IPS-15b (cell line): ENCODE measurements around the gene C2orf15.
"Not testable (repeated sequence)": the region's sequence is repeated elsewhere in the genome, so short reads cannot be mapped to it uniquely, and the experiment has no call there.

Source experiments
- H3K27me3 ChIP-seq: one replicate; pipeline ENCODE4 v1.6.1; 2013; ENCODE audit warnings: low read length; ENCODE audit not compliant: control insufficient read depth, insufficient read depth
- H3K36me3 ChIP-seq: one replicate; pipeline ENCODE4 v1.6.1; 2013; ENCODE audit warnings: low read length; ENCODE audit not compliant: control insufficient read depth, insufficient read depth
- H3K4me1 ChIP-seq: one replicate; pipeline ENCODE4 v1.6.1; 2013; ENCODE audit warnings: mild to moderate bottlenecking, low read length; ENCODE audit not compliant: control insufficient read depth, insufficient read depth
- H3K4me3 ChIP-seq: one replicate; pipeline ENCODE4 v1.5.1; 2013; ENCODE audit warnings: low read depth, low read length
- H3K9ac ChIP-seq: one replicate; pipeline ENCODE4 v1.6.1; 2013; ENCODE audit warnings: low read depth, mild to moderate bottlenecking, low read length
- H3K9me3 ChIP-seq: one replicate; pipeline ENCODE4 v1.6.1; 2013; ENCODE audit warnings: mild to moderate bottlenecking, low read length; ENCODE audit not compliant: control insufficient read depth, insufficient read depth

C2orf15 gene, protein sequence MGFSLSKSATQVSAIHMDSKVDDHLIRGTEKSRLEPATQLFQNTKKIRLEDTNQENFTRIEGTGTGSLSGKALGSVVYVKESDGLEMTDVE

DNA sequence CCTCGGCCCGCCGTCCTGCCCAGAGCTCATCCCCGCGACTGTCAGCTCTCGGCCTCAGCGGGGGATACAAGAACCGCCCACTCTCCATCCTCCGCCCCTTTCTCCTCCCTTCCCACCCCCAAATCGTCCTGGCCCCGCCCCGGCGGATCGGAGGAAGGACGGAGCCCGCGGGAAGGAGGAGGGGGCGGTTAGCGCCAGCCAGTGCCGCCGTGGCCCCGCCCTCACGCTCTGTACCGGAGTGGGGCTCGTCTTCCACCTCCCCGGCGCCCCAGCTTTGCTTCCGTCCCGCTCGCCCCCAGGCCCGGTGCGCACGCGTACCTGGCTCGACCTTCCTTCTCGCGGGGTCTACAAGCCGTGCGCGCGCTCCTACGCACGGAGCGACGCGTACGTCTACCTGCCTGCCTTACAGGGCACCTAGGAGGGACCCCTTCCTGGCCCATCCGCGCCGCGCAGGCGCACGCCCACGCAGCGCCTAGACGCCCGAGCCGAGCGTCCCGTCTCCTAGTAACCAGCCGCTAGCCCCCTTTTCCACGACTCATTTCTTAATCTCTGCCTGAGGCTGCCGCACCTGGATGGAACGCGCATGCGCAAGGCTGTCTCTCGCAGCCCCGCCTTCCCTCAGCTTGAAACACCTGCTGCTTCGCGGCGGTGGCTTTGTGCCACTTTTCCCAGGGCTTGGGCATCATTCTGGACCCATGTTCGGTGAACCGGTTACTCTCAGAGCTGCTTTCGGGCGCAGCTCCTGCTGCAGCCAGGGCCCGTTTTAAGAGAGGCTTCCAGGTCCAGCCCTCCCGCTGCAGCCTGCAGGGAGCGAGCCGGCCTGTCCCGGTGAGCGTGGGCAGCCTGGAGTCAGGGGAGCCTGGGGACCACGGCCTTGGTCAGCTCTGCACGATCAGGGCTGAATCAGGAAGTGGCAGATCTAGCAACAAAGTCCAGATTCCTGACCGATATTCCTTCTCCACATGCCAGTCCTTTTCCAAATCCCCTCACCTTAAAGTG is at the start of gene C2orf15:
Gene C2orf15 (plus strand): TSS at position 598 of the 999 bp plus-strand sequence. CDS start 8,852 bp downstream, outside the sequence.
- Histone ChIP-seq H3K4me1 (no peaks in the 10 kb centered on the region), H3K9ac (peak within 1 kb of the TSS; percentile 85), H3K36me3 (peaks cover 2% of the 10 kb centered on the region), H3K4me3 (peak within 1 kb of the TSS; percentile 82), H3K27me3 (no peaks in the 10 kb centered on the region), H3K9me3 (no peaks in the 10 kb centered on the region)

DNA sequence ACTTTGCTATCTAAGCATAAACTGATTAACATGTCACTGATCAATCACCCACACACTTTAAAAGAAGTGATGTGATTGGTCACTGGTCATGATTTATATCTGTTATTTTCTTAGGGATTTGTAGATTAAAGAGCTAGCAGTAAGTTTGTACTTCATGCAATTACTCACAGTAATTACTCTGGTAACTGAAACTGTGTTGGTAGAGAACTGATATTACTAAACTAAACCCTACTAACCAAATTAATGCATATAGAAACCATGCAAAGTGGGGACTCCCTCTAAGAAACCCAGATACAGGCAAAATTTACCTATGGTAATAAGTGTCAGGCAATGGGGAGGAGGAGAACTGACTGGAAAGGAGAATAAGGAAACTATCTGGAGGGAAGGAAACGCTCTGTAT is 44.8 kb upstream of the C2orf15 start:
- Histone ChIP-seq H3K4me3 (no peak overlapping the region), H3K27me3 (no peaks in the 10 kb centered on the region), H3K9ac (no peak overlapping the region), H3K36me3 (no peaks in the 10 kb centered on the region), H3K9me3 (no peaks in the 10 kb centered on the region), H3K4me1 (no peaks in the 10 kb centered on the region)

DNA sequence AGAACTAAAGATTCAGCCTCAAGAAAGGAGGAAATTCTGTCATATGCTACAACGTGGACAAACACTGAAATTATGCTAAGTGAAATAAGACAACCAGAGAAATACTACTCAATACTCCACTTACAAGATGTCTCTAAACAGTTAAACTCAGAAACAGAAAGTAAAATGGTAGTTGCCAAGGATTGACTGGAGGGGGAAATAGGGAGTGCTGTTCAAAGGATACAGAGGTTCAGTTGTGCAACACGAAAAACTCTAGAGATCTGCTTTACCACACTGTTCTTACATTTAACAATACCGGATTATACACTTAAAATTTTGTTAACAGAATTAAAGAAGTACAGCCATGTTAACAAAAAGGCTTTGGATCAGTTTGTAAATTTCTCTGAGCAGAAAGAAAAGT is 39.8 kb upstream of the C2orf15 start:
- no peaks in the 10 kb centered on the region for H3K4me1 ChIP-seq

DNA sequence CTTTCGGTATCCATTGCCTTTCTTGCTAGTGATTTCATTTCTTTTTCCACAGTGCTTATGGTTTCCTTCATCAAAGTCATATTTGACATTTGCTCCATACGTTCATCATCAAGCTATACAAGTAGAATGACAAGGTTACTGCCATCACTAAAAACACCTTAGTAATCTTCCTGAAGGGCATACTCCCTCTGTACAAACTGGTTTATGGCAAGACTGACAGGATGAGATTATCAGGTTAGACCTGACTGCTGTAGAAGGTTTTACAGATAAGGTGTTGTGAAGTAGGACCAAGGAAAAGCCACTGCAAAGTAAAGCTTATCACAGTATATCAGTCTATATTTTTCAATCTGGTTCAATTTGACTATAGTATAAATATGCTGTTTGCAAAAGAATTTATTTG is 37.5 kb upstream of the C2orf15 start:
- Histone ChIP-seq H3K27me3 (no peaks in the 10 kb centered on the region), H3K9me3 (no peaks in the 10 kb centered on the region), H3K4me3 (no peak overlapping the region), H3K9ac (no peak overlapping the region), H3K36me3 (no peaks in the 10 kb centered on the region), H3K4me1 (no peaks in the 10 kb centered on the region)

More for the DNA sequence above, 39.8 kb upstream of the C2orf15 start:
- no peaks in the 10 kb centered on the region for H3K36me3 ChIP-seq
- no peaks in the 10 kb centered on the region for H3K27me3 ChIP-seq
- no peak overlapping the region for H3K9ac ChIP-seq
- H3K4me3 ChIP-seq, result no peak overlapping the region
- H3K9me3 ChIP-seq, result no peaks in the 10 kb centered on the region

DNA sequence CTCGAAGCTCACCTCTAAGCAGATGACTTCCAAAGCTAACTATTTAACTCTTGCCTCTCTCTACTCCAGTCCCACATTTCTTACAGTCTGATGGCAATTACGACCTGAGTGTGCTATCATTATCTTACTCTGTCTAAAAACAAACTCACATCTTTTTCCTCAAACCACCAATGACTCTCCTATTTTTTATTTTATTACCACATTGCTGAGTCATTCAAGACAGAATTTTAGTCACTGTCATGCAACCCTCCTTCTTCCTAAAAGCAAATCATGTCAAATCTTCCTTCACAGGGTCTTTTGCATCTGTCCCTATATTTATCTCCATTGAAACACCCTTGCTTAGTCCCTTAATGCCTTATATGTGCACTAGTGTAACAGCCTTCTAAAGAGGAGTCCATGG is 34.6 kb upstream of the C2orf15 start:
- Histone ChIP-seq H3K4me3 (no peak overlapping the region), H3K36me3 (no peaks in the 10 kb centered on the region), H3K4me1 (no peaks in the 10 kb centered on the region), H3K9me3 (no peaks in the 10 kb centered on the region), H3K9ac (no peak overlapping the region), H3K27me3 (no peaks in the 10 kb centered on the region)

DNA sequence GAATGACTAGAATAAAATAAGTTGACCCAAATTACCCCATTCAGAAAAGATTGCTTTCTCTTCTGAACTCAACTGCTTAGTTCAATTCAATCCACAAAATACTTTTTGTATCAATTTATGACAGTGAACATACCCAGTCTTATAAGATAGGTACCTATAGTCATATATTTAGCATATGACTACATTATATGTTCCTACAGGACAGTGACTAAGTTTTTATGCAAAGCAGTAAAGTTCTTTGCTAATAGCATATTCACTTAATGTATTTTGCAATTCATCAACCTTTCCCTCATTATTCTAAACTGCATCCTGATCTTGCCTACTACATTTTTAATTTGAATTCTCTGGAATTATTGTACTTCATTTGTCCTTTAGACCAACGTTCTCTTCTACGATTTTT is 30.3 kb upstream of the C2orf15 start:
- no peak overlapping the region for H3K4me3 ChIP-seq
- H3K9ac ChIP-seq, result no peak overlapping the region
- no peaks in the 10 kb centered on the region for H3K9me3 ChIP-seq
- no peaks in the 10 kb centered on the region for H3K27me3 ChIP-seq
- H3K4me1 ChIP-seq, result no peaks in the 10 kb centered on the region
- H3K36me3 ChIP-seq, result no peaks in the 10 kb centered on the region

DNA sequence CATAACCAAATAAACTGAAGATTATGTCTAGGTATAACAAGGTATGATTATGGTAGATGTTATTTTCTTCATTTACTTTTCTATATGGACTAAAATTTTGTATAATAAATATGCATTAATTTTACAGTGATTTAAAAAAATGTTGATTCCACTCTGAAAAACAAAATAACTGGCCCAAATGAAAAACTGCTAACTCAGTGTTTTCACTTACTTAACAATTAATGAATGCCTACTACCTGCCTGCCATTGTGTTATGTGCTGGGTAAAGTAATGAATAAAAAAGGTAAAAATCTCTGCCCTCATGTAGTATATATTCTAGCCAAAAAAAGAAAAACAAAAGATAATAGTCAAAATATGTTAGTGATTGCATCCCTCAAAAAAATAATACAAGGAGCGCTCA is 29.6 kb upstream of the C2orf15 start:
- Histone ChIP-seq H3K27me3 (no peaks in the 10 kb centered on the region), H3K4me3 (no peak overlapping the region), H3K36me3 (no peaks in the 10 kb centered on the region), H3K4me1 (no peaks in the 10 kb centered on the region), H3K9me3 (no peaks in the 10 kb centered on the region), H3K9ac (no peak overlapping the region)

DNA sequence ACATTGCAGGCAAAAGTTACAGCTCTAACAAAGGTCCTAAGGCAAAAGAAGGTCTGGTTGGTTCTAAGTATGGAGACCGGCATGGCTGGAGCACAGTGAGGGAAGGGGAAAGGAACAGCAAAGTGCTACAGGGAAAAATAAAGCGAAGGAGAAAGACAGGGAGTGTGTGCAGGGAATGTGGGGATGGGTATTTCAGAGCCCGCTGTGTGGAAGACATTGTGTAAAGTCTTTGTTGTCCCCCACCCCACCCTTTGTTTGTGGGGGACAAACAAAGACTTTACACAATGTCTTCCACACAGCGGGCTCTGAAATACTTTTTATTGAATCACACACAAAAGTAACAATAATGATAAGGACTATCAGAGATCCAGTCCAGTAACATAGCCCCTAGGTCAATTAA is 28.9 kb upstream of the C2orf15 start:
- H3K4me1 ChIP-seq, result no peaks in the 10 kb centered on the region
- H3K9me3 ChIP-seq, result no peaks in the 10 kb centered on the region
- no peak overlapping the region for H3K9ac ChIP-seq
- no peak overlapping the region for H3K4me3 ChIP-seq
- no peaks in the 10 kb centered on the region for H3K27me3 ChIP-seq
- no peaks in the 10 kb centered on the region for H3K36me3 ChIP-seq

DNA sequence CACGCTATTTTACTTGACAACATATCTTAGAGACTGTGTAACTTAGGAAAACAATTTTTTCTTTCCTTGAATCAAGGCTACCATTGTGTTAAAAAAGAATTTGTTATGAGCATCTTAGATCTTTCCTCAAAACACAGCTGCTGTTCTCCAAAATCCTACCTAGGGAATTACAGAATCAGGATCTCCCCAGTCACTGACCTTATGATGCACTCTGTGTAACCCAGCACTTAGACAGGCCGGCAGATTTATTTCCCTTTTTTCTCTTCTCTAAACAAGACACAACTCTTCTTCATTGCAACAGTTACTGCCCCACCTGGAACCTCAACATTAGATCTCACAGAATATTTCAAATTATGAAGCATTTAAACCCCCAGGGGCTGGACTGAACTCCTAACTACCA is 13.5 kb upstream of the C2orf15 start:
- H3K27me3 ChIP-seq, result no peaks in the 10 kb centered on the region
- H3K9me3 ChIP-seq, result no peaks in the 10 kb centered on the region
- H3K9ac ChIP-seq, result no peak overlapping the region
- H3K4me3 ChIP-seq, result no peak overlapping the region
- no peaks in the 10 kb centered on the region for H3K4me1 ChIP-seq
- no peaks in the 10 kb centered on the region for H3K36me3 ChIP-seq

DNA sequence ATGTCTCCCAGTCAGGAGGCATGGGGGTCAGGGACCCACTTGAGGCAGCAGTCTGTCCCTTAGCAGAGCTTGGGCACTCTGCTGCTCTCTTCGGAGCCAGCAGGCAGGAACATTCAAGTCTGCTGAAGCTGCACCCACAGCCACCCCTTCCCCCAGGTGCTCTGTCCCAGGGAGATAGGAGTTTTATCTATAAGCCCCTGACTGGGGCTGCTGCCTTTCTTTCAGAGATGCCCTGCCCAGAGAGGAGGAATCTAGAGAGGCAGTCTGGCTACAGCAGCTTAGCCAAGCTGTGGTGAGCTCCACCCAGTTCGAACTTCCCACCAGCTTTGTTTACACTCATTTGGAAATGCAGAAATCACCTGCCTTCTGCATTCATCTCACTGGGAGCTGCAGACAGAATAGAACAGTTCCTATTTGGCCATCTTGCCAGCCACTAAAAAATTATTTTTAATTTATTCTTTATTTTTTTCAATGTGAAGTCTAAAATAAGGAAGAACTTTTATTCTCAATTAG is 6.4 kb upstream of the C2orf15 start:
- H3K9me3 ChIP-seq, H3K9ac ChIP-seq, H3K4me3 ChIP-seq, H3K36me3 ChIP-seq, H3K27me3 ChIP-seq, H3K4me1 ChIP-seq: not testable (repeated sequence)

DNA sequence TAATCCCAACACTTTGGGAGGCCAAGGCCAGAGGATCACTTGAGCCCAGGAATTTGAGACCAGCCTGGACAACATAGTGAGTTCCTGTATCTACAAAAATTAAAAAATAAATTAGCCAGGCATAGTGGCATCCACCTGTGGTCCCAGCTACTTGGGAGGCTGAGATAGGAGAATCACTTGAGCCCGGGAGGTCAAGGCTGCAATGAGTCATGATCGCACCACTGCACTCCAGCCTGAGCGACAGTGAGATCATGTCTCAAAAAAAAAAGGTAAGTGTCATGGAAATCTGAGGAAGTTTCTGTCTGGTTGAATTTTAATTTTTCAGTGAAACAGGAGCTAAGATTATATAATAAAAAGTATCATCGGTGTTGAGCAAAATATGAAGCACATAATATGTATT is 2.5 kb upstream of the C2orf15 start:
- Histone ChIP-seq H3K27me3 (no peaks in the 10 kb centered on the region), H3K9me3 (no peaks in the 10 kb centered on the region), H3K4me1 (no peaks in the 10 kb centered on the region), H3K9ac (no peak overlapping the region), H3K36me3 (no peaks in the 10 kb centered on the region), H3K4me3 (no peak overlapping the region)
